Measurements from ENCODE around the gene TGOLN2.

The TGOLN2 gene

DNA sequence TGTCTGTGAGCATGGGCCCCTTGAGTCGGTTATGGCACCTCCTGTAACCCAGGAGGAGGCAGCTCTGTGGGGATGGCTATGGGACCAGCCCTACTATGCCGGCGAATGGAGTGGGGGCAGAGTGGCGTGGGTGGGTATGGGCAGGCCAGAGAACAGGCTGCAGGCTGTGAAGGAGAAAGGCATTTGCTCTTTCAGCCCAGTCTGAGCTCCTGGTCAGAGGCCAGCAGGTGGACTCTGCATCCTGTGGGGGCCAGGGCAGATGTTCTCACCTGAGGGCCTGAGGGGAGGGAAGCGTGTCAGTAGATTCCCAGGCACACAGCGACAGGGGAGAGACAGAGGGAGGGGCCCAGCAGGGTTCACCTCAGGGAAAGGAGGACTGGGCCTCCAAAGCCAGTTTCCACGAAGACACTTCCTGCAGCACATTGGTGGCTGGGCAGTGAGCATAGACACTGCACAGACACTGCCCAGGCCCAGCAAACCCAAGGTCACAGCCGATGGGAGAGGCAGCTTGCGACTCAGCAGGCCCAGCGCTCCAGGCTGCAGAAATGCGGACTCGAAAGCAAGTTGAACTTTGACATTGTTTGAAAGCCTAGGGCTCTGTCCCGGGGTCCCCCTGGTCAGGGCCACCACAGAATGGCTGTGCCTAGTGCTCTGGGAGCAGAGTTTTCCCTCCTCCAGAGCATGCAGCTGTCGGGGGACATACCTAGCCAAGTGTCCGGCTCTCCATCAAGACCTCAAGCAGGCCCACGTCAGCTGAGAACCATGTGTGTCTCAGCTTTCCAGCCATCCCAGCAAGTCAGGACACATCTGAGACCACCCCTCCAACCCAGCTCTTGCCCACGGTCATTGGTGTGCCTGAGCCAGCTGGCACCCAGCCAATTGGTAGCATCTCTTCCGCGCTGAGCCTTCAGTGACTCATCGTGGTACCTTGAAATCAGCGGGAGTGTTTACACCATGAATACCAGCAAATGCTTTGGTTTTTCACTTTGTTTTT, 53.8 kb downstream of the TGOLN2 start:
- Histone ChIP-seq H3K27me3 (ENCODE audit: control insufficient read depth, insufficient read depth, low read length) (no peaks in the 10 kb centered on the region), H3K9me3 (ENCODE audit: control insufficient read depth, low read length) (no peaks in the 10 kb centered on the region), H3K4me3 (ENCODE audit: low read length) (no peak overlapping the region), H3K4me1 (ENCODE audit: control insufficient read depth, insufficient read depth, low read length) (peaks cover 16% of the 10 kb centered on the region), H3K36me3 (ENCODE audit: control insufficient read depth, insufficient read depth, low read length) (no peaks in the 10 kb centered on the region), H3K9ac (ENCODE audit: low read length) (no peak overlapping the region)

GRCh38 chr2:85272357-85272756, 55.4 kb downstream of the TGOLN2 start:
- Histone ChIP-seq H3K9me3 (ENCODE audit: control insufficient read depth, low read length) (no peaks in the 10 kb centered on the region), H3K4me1 (ENCODE audit: control insufficient read depth, insufficient read depth, low read length) (peaks cover 16% of the 10 kb centered on the region), H3K4me3 (ENCODE audit: low read length) (no peak overlapping the region)

GRCh38 chr2:85269959-85270358, 57.8 kb downstream of the TGOLN2 start:
- Histone ChIP-seq H3K27me3 (ENCODE audit: control insufficient read depth, insufficient read depth, low read length) (no peaks in the 10 kb centered on the region), H3K4me1 (ENCODE audit: control insufficient read depth, insufficient read depth, low read length) (peaks cover 25% of the 10 kb centered on the region), H3K9ac (ENCODE audit: low read length) (no peak overlapping the region), H3K9me3 (ENCODE audit: control insufficient read depth, low read length) (no peaks in the 10 kb centered on the region), H3K4me3 (ENCODE audit: low read length) (no peak overlapping the region), H3K36me3 (ENCODE audit: control insufficient read depth, insufficient read depth, low read length) (no peaks in the 10 kb centered on the region)

More at GRCh38 chr2:85272357-85272756, 55.4 kb downstream of the TGOLN2 start:
- H3K9ac ChIP-seq (ENCODE audit: low read length): no peak overlapping the region
- no peaks in the 10 kb centered on the region for H3K36me3 ChIP-seq (ENCODE audit: control insufficient read depth, insufficient read depth, low read length)
- H3K27me3 ChIP-seq (ENCODE audit: control insufficient read depth, insufficient read depth, low read length): no peaks in the 10 kb centered on the region

Data from mucosa of stomach (tissue), 1 donor.